HG03045 (cell line): ENCODE results near the gene THSD1.

ENCODE experiments used
- ATAC-seq: cut with Tn5 transposase; IDR thresholded peaks from one replicate; pipeline ENCODE4 v1.9.1; 2021; ENCODE audit warnings: mild to moderate bottlenecking, moderate library complexity; ENCODE audit not compliant: unreplicated experiment

THSD1 gene

GRCh38 chr13:52405767-52406494 is at the start of gene THSD1:
TSS of gene THSD1 (minus strand) at chr13:52406172. CDS start at chr13:52402600, 3,572 bp downstream.
- no peak for ATAC-seq

GRCh38 chr13:52455677-52456041 is 49.7 kb upstream of the THSD1 start:
- ATAC-seq: peak; percentile 33

- peak; percentile 80 for ATAC-seq
These were observed 49.1 kb upstream of the THSD1 start, which contains the start of gene CKAP2 for GRCh38 chr13:52454820-52455676. TSS of gene CKAP2 (plus strand) at chr13:52455478. CDS start at chr13:52455557, 79 bp downstream.

GRCh38 chr13:52454459-52454819 is 48.5 kb upstream of the THSD1 start:
- ATAC-seq: peak; percentile 30

- ATAC-seq: no peak
These were observed 46.5 kb upstream of the THSD1 start for GRCh38 chr13:52452470-52452869.

GRCh38 chr13:52451135-52451804 is 45.3 kb upstream of the THSD1 start:
- ATAC-seq: no peak

- no peak for ATAC-seq
These were observed 44.8 kb upstream of the THSD1 start for GRCh38 chr13:52450793-52451116.

GRCh38 chr13:52450012-52450792 is 44.2 kb upstream of the THSD1 start, which contains the start of gene VPS36:
TSS of gene VPS36 (minus strand) at chr13:52450634. CDS start at chr13:52450594, 40 bp downstream.
- ATAC-seq: peak; percentile 69

GRCh38 chr13:52449331-52450011 is 43.5 kb upstream of the THSD1 start:
- no peak for ATAC-seq

GRCh38 chr13:52447815-52448552 is 42.0 kb upstream of the THSD1 start:
- ATAC-seq: no peak

- no peak for ATAC-seq
These were observed 41.4 kb upstream of the THSD1 start for GRCh38 chr13:52447354-52447753.

GRCh38 chr13:52446265-52446664 is 40.3 kb upstream of the THSD1 start:
- no peak for ATAC-seq

- no peak for ATAC-seq
These were observed 26.5 kb upstream of the THSD1 start for GRCh38 chr13:52432456-52432855.

GRCh38 chr13:52428295-52428694 is 22.3 kb upstream of the THSD1 start:
- no peak for ATAC-seq

- no peak for ATAC-seq
These were observed 15.2 kb upstream of the THSD1 start for GRCh38 chr13:52421216-52421615.

- ATAC-seq: no peak
These were observed 13.1 kb upstream of the THSD1 start for GRCh38 chr13:52419080-52419479.

- ATAC-seq: no peak
These were observed 9.0 kb upstream of the THSD1 start for GRCh38 chr13:52414963-52415362.

GRCh38 chr13:52414051-52414450 is 8.1 kb upstream of the THSD1 start:
- no peak for ATAC-seq

GRCh38 chr13:52412128-52412527 is 6.2 kb upstream of the THSD1 start:
- no peak for ATAC-seq

GRCh38 chr13:52411629-52412028 is 5.7 kb upstream of the THSD1 start:
- peak; percentile 89 for ATAC-seq
